ENCODE measurements around the gene RGL1. TPM values are rescaled to one million over a fixed set of nuclear protein-coding genes. Genes with fewer than 3 reads are reported as not detected.

RGL1 gene
- total and polyA plus RNA-seq, 2 donors (not counting 3 experiments of a cell fraction or from before 2014, with no cell fraction given), result 19.8 to 35.3 TPM

DNA sequence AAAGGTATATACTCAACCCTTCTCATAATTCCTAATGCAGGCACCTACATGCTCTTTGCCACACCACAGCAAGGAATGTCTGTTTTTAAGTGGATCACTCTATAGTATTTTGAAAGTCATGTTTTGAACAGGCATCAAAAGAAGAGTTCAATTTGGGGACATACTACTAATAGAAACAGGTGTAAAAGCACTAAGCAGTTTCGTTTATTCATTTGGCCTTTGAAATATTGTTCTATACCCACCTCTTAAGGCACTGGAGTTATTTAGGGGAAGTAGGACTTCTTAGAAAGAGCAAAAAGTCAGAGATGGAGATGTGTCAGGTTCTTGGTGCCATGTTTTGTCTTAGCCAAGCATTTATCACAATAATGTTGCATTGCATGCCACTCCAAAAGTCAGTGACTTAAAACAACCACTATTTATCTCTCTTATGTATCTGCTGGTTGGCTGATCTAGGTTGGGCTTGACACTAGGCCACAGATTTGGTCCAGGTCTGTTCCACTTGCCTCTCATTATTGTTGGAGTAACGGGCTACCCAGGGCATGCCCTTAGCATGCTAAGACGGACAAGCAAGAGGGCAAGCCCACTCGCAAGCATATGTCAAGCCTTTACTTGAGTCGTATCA, 107.5 kb downstream of the RGL1 start:
- Histone ChIP-seq H3K4me2 (ENCODE audit: insufficient read depth, low read length) (no peak overlapping the region), H3K27ac (ENCODE audit: insufficient read depth, low read depth, low read length) (no peak overlapping the region), H3K36me3 (ENCODE audit: control insufficient read depth in 2 of 2, extremely low read depth in 1 of 2, insufficient read depth in 2 of 2, low read length in 2 of 2) (peaks cover 10 to 15% of the 10 kb centered on the region in 2 experiments), H3K9me3 (replicated peaks; ENCODE audit: control insufficient read depth, insufficient read depth, low read length) (no peaks in the 10 kb centered on the region), H2AFZ (ENCODE audit: low read depth, low read length) (no peak overlapping the region), H4K20me1 (replicated peaks; ENCODE audit: control insufficient read depth, extremely low read depth, insufficient read depth, low read length) (no peaks in the 10 kb centered on the region), H3K9me1 (replicated peaks; ENCODE audit: control insufficient read depth, extremely low read depth, insufficient read depth, low read length) (no peaks in the 10 kb centered on the region), H3K27me3 (ENCODE audit: control insufficient read depth in 2 of 2, insufficient read depth in 2 of 2, low read length in 2 of 2) (no peaks in the 10 kb centered on the region), H3K79me2 (ENCODE audit: control insufficient read depth, insufficient read depth, low read length) (no peaks in the 10 kb centered on the region), H3K4me3 (replicated peaks in 1 of 3; ENCODE audit: insufficient read depth in 1 of 3, low read depth in 1 of 3, low read length in 3 of 3) (no peak overlapping the region), H3K9ac (replicated peaks; ENCODE audit: extremely low read depth, insufficient read depth, low read length) (no peak overlapping the region), H3K4me1 (ENCODE audit: control insufficient read depth, extremely low read depth, insufficient read depth, low read length) (peaks cover 32% of the 10 kb centered on the region)
- ChIA-PET CTCF (interaction anchor here (0.7 kb wide), 1 partner anchor 1041 kb away, joined by 3 read pairs; no protein-coding TSS in a partner anchor), POLR2A (no interaction called here)
- no TSS peak for BruUV-seq (replicated peaks)
- no peak for DNase-seq (ENCODE audit: low read depth, low spot score)
- dilution Hi-C loops (cut with MboI; ENCODE audit: extremely low pct_ligation_motif_present, low sequenced_read_pairs) (no loop called here), intact Hi-C loops (cut with micrococcal nuclease) (no loop called here)
- no peak for FAIRE-seq
- TF ChIP-seq, protein P1, sequence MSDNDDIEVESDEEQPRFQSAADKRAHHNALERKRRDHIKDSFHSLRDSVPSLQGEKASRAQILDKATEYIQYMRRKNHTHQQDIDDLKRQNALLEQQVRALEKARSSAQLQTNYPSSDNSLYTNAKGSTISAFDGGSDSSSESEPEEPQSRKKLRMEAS (IDR thresholded peaks at IDR 0.05; ENCODE audit: insufficient read depth, insufficient read length), result no peak
- TF ChIP-seq EZH2 (IDR thresholded peaks at IDR 0.05; ENCODE audit: borderline replicate concordance, low read depth, low read length, severe bottlenecking) (no peak), POLR2AphosphoS5 (IDR thresholded peaks at IDR 0.05; ENCODE audit: insufficient read depth, low read depth, low read length) (no peak), FOS (IDR thresholded peaks at IDR 0.05; ENCODE audit: borderline replicate concordance, insufficient read depth, low read length) (no peak), JUN (IDR thresholded peaks at IDR 0.05; ENCODE audit: borderline replicate concordance, insufficient read depth, insufficient read length, low read depth) (no peak), MYC (IDR thresholded peaks at IDR 0.05; ENCODE audit: low read depth, low read length) (no peak), GATA2 (IDR thresholded peaks at IDR 0.05; ENCODE audit: insufficient read depth, insufficient read length, low read depth, low read length) (no peak), POLR2A (IDR thresholded peaks at IDR 0.05; ENCODE audit: low read depth, low read length) (no peak)
- TF ChIP-seq, protein P2, sequence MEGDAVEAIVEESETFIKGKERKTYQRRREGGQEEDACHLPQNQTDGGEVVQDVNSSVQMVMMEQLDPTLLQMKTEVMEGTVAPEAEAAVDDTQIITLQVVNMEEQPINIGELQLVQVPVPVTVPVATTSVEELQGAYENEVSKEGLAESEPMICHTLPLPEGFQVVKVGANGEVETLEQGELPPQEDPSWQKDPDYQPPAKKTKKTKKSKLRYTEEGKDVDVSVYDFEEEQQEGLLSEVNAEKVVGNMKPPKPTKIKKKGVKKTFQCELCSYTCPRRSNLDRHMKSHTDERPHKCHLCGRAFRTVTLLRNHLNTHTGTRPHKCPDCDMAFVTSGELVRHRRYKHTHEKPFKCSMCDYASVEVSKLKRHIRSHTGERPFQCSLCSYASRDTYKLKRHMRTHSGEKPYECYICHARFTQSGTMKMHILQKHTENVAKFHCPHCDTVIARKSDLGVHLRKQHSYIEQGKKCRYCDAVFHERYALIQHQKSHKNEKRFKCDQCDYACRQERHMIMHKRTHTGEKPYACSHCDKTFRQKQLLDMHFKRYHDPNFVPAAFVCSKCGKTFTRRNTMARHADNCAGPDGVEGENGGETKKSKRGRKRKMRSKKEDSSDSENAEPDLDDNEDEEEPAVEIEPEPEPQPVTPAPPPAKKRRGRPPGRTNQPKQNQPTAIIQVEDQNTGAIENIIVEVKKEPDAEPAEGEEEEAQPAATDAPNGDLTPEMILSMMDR (IDR thresholded peaks at IDR 0.05; ENCODE audit: extremely low read depth in 1 of 2, insufficient read depth in 1 of 2, low read depth in 1 of 2, low read length in 2 of 2), result no peak

All from endothelial cell of umbilical vein (primary cell).